ENCODE measurements around the gene MYADML2.
A peak's percentile ranks its signal among the peaks of the same experiment; 100 is the strongest.

The MYADML2 gene

DNA sequence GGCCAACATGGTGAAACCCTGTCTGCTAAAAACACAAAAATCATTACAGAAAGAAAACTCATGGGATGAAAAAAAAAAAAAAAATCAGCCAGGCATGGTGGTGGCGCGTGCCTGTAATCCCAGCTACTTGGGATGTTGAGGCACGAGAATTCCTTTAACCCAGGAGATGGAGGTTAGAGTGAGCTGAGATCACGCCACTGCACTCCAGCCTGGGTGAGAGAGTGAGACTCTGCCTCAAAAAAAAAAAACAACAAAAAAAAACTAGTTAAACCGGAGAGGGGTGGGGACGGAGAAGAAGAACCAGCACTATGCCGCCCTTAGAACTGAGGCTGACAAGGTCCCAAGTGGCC, 21.3 kb upstream of the MYADML2 start:
- Histone ChIP-seq H3K27ac (ENCODE audit: low read depth, low read length) (peak overlapping the region; percentile 75), H3K4me3 (ENCODE audit: insufficient read depth, low read length, poor library complexity, severe bottlenecking) (peak overlapping the region; percentile 26), H3K27me3 (ENCODE audit: low read length) (no peaks in the 10 kb centered on the region), H3K9me3 (ENCODE audit: insufficient read depth, low read length) (peaks cover 1% of the 10 kb centered on the region; the same call in 1 of the 2 replicates), H3K9ac (ENCODE audit: low read length) (peak overlapping the region; percentile 57), H4K20me1 (ENCODE audit: low read depth, low read length) (no peaks in the 10 kb centered on the region), H3K79me2 (ENCODE audit: insufficient read depth, low read length) (no peaks in the 10 kb centered on the region), H3F3A (ENCODE audit: insufficient read depth) (peaks cover 33% of the 10 kb centered on the region), H3K4me2 (ENCODE audit: low read depth, low read length, poor library complexity, severe bottlenecking) (peak overlapping the region; percentile 57), H3K36me3 (ENCODE audit: low read length) (no peaks in the 10 kb centered on the region), H2AFZ (ENCODE audit: low read depth, low read length, severe bottlenecking) (no peak overlapping the region), H3K9me2 (replicated peaks; ENCODE audit: insufficient read depth, low read length) (no peaks in the 10 kb centered on the region)
- TF ChIP-seq, protein P1, sequence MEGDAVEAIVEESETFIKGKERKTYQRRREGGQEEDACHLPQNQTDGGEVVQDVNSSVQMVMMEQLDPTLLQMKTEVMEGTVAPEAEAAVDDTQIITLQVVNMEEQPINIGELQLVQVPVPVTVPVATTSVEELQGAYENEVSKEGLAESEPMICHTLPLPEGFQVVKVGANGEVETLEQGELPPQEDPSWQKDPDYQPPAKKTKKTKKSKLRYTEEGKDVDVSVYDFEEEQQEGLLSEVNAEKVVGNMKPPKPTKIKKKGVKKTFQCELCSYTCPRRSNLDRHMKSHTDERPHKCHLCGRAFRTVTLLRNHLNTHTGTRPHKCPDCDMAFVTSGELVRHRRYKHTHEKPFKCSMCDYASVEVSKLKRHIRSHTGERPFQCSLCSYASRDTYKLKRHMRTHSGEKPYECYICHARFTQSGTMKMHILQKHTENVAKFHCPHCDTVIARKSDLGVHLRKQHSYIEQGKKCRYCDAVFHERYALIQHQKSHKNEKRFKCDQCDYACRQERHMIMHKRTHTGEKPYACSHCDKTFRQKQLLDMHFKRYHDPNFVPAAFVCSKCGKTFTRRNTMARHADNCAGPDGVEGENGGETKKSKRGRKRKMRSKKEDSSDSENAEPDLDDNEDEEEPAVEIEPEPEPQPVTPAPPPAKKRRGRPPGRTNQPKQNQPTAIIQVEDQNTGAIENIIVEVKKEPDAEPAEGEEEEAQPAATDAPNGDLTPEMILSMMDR (IDR thresholded peaks at IDR 0.05; ENCODE audit: insufficient read depth, low read length, poor library complexity, severe bottlenecking) = no peak
- no peak for TF ChIP-seq EZH2phosphoT487 (conservative IDR thresholded peaks at IDR 0.05; ENCODE audit: low read length)

DNA sequence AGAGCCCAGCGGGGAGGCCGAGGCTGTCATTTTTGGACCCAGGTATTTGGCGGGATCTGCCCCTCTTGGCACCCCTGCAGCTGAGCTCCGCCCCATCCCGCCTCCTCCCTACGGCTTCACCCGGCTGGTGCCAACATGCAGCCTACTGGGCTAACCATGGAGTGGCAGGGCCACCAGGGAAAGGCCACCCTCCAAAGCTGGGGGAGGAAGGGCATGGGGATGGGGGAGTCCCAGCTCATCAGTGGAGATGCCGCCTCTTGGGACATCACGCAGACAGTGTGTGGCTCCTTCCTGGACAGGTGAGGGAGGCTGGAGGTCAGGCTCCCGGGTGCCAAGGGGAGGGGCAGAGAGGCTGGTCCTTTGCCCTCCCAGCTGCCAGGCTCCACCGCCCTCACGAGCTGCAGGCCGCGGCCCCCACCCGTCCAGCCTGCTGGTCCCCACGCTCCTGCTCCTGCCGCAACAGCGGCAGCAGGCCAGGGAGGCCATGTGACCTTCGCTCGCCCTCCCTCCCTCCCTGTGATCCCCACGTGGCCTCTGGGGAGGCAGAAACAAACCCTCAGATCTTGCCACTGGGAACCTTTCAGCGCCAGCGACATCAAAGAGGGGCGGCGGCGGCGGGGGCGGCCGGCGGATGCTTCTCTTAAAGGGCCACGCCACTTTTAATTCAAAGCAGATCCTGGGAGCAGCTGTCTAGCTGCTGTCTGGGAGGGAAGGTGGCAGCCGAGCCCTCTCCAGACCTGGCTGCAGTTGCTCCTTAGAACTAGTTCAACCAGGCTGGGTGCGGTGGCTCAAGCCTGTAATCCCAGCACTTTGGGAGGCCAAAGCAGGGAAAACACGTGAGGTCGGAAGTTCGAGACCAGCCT, 20.7 kb upstream of the MYADML2 start:
- no peaks in the 10 kb centered on the region for H3K9me2 ChIP-seq (replicated peaks; ENCODE audit: insufficient read depth, low read length)
- H3F3A ChIP-seq (ENCODE audit: insufficient read depth) = peaks cover 33% of the 10 kb centered on the region
- H3K9ac ChIP-seq (ENCODE audit: low read length) = peak overlapping the region; percentile 57
- no peaks in the 10 kb centered on the region for H4K20me1 ChIP-seq (ENCODE audit: low read depth, low read length)
- no peaks in the 10 kb centered on the region for H3K36me3 ChIP-seq (ENCODE audit: low read length)
- no peaks in the 10 kb centered on the region for H3K79me2 ChIP-seq (ENCODE audit: insufficient read depth, low read length)
- H2AFZ ChIP-seq (ENCODE audit: low read depth, low read length, severe bottlenecking) = peak overlapping the region; percentile 15
- H3K4me2 ChIP-seq (ENCODE audit: low read depth, low read length, poor library complexity, severe bottlenecking) = peak overlapping the region; percentile 57
- TF ChIP-seq, protein P1 (IDR thresholded peaks at IDR 0.05; ENCODE audit: insufficient read depth, low read length, poor library complexity, severe bottlenecking) = no peak
- H3K27ac ChIP-seq (ENCODE audit: low read depth, low read length) = peak overlapping the region; percentile 75
- no peaks in the 10 kb centered on the region for H3K9me3 ChIP-seq (ENCODE audit: insufficient read depth, low read length)
- peak overlapping the region; percentile 37 for H3K4me3 ChIP-seq (ENCODE audit: insufficient read depth, low read length, poor library complexity, severe bottlenecking)
- H3K27me3 ChIP-seq (ENCODE audit: low read length) = no peaks in the 10 kb centered on the region

DNA sequence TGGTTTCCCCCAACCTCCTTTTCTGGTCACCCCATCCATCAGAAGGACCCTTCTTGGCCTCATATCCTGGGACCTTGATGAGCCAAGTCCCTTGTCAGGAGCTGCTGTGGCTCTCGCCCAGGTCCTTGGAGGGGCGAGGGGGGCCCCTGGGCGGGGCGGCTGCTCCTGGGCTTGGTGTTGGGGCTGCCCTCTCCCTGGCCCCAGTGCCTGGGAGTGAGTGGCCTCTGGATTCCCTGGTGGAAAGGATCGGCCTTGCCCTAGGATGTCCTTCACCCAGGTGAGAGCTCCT, 20.2 kb upstream of the MYADML2 start:
- Histone ChIP-seq H3K4me2 (ENCODE audit: low read depth, low read length, poor library complexity, severe bottlenecking) (peak overlapping the region; percentile 57), H3K27me3 (ENCODE audit: low read length) (no peaks in the 10 kb centered on the region), H3K4me3 (ENCODE audit: insufficient read depth, low read length, poor library complexity, severe bottlenecking) (peak overlapping the region; percentile 37), H3K9me3 (ENCODE audit: insufficient read depth, low read length) (no peaks in the 10 kb centered on the region), H3K9me2 (replicated peaks; ENCODE audit: insufficient read depth, low read length) (no peaks in the 10 kb centered on the region), H3K36me3 (ENCODE audit: low read length) (no peaks in the 10 kb centered on the region), H2AFZ (ENCODE audit: low read depth, low read length, severe bottlenecking) (peak overlapping the region; percentile 15), H3K79me2 (ENCODE audit: insufficient read depth, low read length) (no peaks in the 10 kb centered on the region), H4K20me1 (ENCODE audit: low read depth, low read length) (no peaks in the 10 kb centered on the region), H3F3A (ENCODE audit: insufficient read depth) (peaks cover 33% of the 10 kb centered on the region), H3K9ac (ENCODE audit: low read length) (peak overlapping the region; percentile 57), H3K27ac (ENCODE audit: low read depth, low read length) (peak overlapping the region; percentile 75)
- TF ChIP-seq EZH2phosphoT487 (conservative IDR thresholded peaks at IDR 0.05; ENCODE audit: low read length) = no peak
- TF ChIP-seq, protein P1 (IDR thresholded peaks at IDR 0.05; ENCODE audit: insufficient read depth, low read length, poor library complexity, severe bottlenecking) = no peak

Data from SU-DHL-6 (cell line).